Suprapubic skin (tissue), 4 donors: ENCODE measurements around the gene TMEM126A. TPM values are rescaled to one million over a fixed set of nuclear protein-coding genes. Genes with fewer than 3 reads are reported as not detected.
A peak's percentile ranks its signal among the peaks of the same experiment; 100 is the strongest.

ENCODE experiments used
- DNase-seq, 2 donors: peaks; one replicate each; pipeline ENCODE4 v3.0.0-alpha.2; 2019; ENCODE audit warnings: low spot score in 2 of 2
- H3K27ac ChIP-seq: fragments of 200-600 bp; sonication (generic); one replicate; pipeline ENCODE4 v1.5.1; 2019
- H3K27me3 ChIP-seq: fragments of 200-600 bp; sonication (generic); one replicate; pipeline ENCODE4 v1.5.1; 2019
- H3K36me3 ChIP-seq: fragments of 200-600 bp; sonication (generic); one replicate; pipeline ENCODE4 v1.5.1; 2019
- H3K4me1 ChIP-seq: fragments of 200-600 bp; sonication (generic); one replicate; pipeline ENCODE4 v1.5.1; 2019
- H3K4me3 ChIP-seq: fragments of 200-600 bp; sonication (generic); one replicate; pipeline ENCODE4 v1.5.1; 2019; ENCODE audit warnings: mild to moderate bottlenecking
- H3K9me3 ChIP-seq: fragments of 200-600 bp; sonication (generic); one replicate; pipeline ENCODE4 v1.5.1; 2019
- EP300 ChIP-seq: sonication (generic); formaldehyde crosslinking; IDR thresholded peaks from one replicate; pipeline ENCODE4 v1.6.1; 2017; ENCODE audit warnings: antibody characterized with exemption
- POLR2A ChIP-seq, 2 donors: fragments of 450-650 bp; IDR thresholded peaks; one replicate each; pipeline ENCODE4 v1.6.1; 2017; ENCODE audit warnings: antibody characterized with exemption in 2 of 2, mild to moderate bottlenecking in 2 of 2, moderate library complexity in 2 of 2
- POLR2AphosphoS5 ChIP-seq, 3 donors: sonication (generic); formaldehyde crosslinking; IDR thresholded peaks; one replicate each; pipeline ENCODE4 v1.6.1; 2017; ENCODE audit warnings: antibody characterized with exemption in 3 of 3
- WGBS: methylation state at CpG from one replicate; pipeline ENCODE4 v1.1.5; 2018; 5-methylcytosine and 5-hydroxymethylcytosine counted together
- total RNA-seq, 4 donors: library from RNA; depleted of rRNA; stranded (reverse); fragments of >200 nt; gene quantifications; one replicate each; pipeline ENCODE4 v1.1.0, GENCODE V29; 2016
- TF ChIP-seq, protein P1 (sequence below), 2 donors: fragments of 200-600 bp in 1 of 2; fragments of 450-650 bp in 1 of 2; sonication (generic) in 1 of 2; IDR thresholded peaks; one replicate each; pipeline ENCODE4 v1.5.1; 2016 to 2019; ENCODE audit warnings: antibody characterized with exemption in 2 of 2, mild to moderate bottlenecking in 1 of 2, moderate library complexity in 1 of 2

TMEM126A gene
- total RNA-seq, 4 donors from 2014 or later: 13.9 to 19.4 (median 15.9) TPM

DNA sequence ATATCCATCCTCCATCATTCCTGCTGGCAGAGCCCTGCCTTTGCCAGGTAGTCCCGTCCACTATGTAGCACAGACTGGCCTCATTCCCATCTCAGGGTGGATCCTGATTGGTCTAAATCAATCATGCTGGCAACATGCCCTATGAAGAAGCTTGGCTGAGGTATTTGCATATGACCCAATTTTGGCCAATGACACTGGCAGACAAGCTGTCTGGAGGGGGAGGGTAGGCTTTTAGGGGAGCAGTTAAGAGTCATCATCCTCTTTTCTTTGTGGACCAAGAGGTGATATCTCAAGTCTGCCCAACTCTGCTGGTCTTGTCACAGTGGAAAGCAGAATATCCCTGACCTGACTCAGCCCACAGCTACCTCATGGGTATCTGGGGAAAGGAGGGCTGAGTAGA is 33.1 kb downstream of the TMEM126A start:
- no peaks in the 10 kb centered on the region for H3K27me3 ChIP-seq
- TF ChIP-seq POLR2A (IDR thresholded peaks at IDR 0.05) (no peak), POLR2AphosphoS5 (IDR thresholded peaks at IDR 0.05) (no peak), EP300 (no peak)
- TF ChIP-seq, protein P1, sequence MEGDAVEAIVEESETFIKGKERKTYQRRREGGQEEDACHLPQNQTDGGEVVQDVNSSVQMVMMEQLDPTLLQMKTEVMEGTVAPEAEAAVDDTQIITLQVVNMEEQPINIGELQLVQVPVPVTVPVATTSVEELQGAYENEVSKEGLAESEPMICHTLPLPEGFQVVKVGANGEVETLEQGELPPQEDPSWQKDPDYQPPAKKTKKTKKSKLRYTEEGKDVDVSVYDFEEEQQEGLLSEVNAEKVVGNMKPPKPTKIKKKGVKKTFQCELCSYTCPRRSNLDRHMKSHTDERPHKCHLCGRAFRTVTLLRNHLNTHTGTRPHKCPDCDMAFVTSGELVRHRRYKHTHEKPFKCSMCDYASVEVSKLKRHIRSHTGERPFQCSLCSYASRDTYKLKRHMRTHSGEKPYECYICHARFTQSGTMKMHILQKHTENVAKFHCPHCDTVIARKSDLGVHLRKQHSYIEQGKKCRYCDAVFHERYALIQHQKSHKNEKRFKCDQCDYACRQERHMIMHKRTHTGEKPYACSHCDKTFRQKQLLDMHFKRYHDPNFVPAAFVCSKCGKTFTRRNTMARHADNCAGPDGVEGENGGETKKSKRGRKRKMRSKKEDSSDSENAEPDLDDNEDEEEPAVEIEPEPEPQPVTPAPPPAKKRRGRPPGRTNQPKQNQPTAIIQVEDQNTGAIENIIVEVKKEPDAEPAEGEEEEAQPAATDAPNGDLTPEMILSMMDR (IDR thresholded peaks at IDR 0.05): no peak
- WGBS: no CpG with 5 or more reads among the region's 1 CpG
- no peaks in the 10 kb centered on the region for H3K9me3 ChIP-seq
- DNase-seq: no peak
- H3K4me3 ChIP-seq: no peak overlapping the region
- no peaks in the 10 kb centered on the region for H3K36me3 ChIP-seq
- H3K4me1 ChIP-seq: peaks cover 9% of the 10 kb centered on the region
- H3K27ac ChIP-seq: no peak overlapping the region

DNA sequence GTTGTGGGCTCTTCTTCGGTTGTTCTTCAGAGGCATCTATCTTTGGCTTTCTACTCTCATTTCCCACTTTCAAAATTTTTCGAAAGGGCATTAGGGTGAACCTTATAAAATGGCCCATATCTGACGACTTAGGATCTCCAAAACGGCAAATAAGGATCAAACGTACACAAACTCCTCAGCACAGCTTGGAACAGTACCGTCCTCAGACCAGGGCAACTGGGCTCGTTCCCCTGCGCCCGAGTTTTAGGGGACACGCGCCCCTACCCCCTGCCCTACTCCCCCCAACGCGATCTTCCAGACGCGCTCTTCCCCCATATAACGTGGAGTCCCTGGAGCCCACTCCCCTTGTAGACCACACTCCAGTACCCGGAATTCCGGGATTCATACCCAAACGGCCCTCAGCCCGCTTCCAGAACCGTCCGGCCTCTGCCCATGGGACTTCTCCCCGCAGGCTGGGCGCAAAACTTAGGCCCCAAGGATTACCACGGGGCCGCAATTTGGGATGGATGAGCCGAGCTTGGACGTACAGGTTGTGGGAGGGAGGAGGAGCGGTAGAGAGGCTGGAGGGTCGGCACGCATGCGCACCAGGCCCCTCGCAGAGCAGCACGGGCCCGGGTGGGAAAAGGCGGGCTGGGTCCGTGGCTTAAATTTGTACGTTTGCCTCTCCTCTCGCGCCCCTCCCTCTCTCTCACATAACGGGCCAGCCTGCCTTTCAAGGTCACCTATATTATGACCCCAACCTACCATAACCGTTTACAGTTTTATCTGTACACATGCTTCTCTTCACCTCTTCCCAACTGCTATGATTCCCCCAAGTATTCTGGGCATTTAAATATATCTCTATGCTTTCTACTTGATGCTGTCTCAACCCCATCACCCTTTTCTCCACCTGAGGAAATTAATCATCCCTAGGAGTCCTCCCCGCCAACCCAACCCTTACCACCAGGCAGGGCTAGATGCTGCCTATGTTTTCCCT is 34.9 kb downstream of the TMEM126A start:
- TF ChIP-seq EP300: no peak
- TF ChIP-seq POLR2AphosphoS5 (IDR thresholded peaks at IDR 0.05): no peak
- TF ChIP-seq, protein P1 (IDR thresholded peaks at IDR 0.05): no peak
- no peak for TF ChIP-seq POLR2A (IDR thresholded peaks at IDR 0.05)
- WGBS: 41% methylated on average over 39 of the region's 43 CpGs
- DNase-seq: peak in 1 of 2 donors; percentile 67
- Histone ChIP-seq H3K9me3 (no peaks in the 10 kb centered on the region), H3K4me3 (peak overlapping the region; percentile 49), H3K4me1 (peaks cover 14% of the 10 kb centered on the region), H3K27ac (no peak overlapping the region), H3K27me3 (no peaks in the 10 kb centered on the region), H3K36me3 (no peaks in the 10 kb centered on the region)

DNA sequence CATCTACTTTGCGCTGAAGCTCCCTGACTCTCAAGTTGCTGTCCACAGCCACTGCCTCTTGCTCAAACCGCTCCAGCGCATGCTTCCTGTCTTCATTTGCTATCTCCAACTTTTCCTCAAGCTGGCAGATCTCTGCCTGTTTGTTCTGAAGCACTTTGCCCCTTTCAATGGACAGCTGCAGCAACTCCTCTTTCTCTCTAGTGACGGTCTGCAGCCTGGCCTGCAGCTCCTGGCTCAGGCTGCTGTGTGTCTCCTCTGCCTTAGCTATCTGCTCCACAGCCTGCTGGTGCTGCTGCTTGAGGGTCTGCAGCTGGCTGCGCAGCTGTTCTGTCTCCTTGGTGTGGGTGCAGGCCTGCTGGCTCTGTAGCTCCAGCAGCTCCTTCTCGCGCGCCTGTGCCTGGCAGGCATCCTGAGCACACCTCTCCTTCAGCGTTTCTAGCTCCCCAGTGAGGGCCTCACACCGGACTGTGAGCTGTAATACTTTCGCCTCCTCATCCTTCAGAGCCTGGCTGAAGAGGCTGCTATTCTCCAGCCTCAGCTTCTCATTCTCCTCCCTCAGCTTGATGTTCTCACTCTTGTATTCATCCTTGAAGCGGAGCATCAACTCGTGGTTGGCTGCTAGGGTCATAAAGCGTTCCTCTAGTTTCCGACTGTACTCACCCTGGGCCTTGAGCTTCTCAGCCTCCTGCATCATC is 37.5 kb downstream of the TMEM126A start:
- Histone ChIP-seq H3K27ac (peak overlapping the region; percentile 58), H3K4me1 (peaks cover 14% of the 10 kb centered on the region), H3K27me3 (no peaks in the 10 kb centered on the region), H3K36me3 (no peaks in the 10 kb centered on the region), H3K4me3 (peak overlapping the region; percentile 47), H3K9me3 (no peaks in the 10 kb centered on the region)
- TF ChIP-seq EP300: no peak
- TF ChIP-seq POLR2A (IDR thresholded peaks at IDR 0.05): no peak
- TF ChIP-seq, protein P1 (IDR thresholded peaks at IDR 0.05): no peak
- TF ChIP-seq POLR2AphosphoS5 (IDR thresholded peaks at IDR 0.05): no peak
- DNase-seq: no peak
- WGBS: 56% methylated on average over 15 of the region's 15 CpGs

DNA sequence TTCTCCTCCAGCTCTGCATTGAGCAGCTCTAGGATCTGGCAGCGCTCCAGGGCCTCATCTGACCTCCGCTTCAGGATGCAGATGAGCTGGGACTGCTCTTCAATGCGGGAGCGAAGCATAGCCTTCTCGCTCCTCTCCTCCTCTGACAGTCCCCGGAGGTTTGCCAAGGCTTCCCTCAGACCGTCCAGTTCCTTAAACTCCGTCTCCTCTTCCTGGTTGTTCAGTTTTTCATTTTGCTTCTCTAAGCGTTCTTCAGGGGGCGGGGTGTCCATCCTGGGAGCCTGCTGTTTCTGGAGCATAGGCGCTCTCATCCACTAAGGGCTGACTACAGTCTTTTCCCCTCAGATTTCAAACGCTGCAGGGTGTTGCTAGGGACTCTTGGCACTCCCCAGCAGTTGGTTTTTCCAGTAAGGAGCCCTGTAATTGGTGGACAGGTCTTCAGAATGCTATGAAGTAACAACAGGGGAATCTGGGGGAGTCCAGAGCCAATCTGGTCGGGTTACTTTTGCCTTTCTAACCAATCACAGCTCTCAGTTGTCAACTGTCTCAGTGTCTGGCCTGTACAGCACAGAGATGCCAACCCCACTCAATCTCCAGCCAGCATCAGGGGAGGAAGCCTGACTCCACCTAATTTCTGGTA is 38.2 kb downstream of the TMEM126A start, which contains the start of gene CCDC89:
TSS of gene CCDC89 (minus strand) at position 376 of the 640 bp plus-strand sequence. CDS start at position 311, 65 bp downstream.
- Histone ChIP-seq H3K4me1 (peaks cover 14% of the 10 kb centered on the region), H3K27me3 (no peaks in the 10 kb centered on the region), H3K36me3 (no peaks in the 10 kb centered on the region), H3K27ac (peak within 1 kb of the TSS; percentile 58), H3K9me3 (no peaks in the 10 kb centered on the region), H3K4me3 (peak within 1 kb of the TSS; percentile 47)
- TF ChIP-seq POLR2A (IDR thresholded peaks at IDR 0.05) (no peak), POLR2AphosphoS5 (IDR thresholded peaks at IDR 0.05) (no peak), EP300 (no peak)
- TF ChIP-seq, protein P1 (IDR thresholded peaks at IDR 0.05): no peak
- 31% methylated on average over 13 of the region's 13 CpGs for WGBS
- DNase-seq: peak; percentile 82 to 86
